Ovary (tissue), 9 donors: ENCODE data around the gene CYB5R4. TPM values are rescaled to one million over a fixed set of nuclear protein-coding genes. Genes with fewer than 3 reads are reported as not detected.

Experiments
- DNase-seq, 5 donors: peaks; one replicate each; pipeline ENCODE4 v3.0.0-alpha.2; 2019 to 2020
- H3K27ac ChIP-seq, 2 donors: fragments of 200-600 bp; one replicate each; pipeline versions ENCODE4 v1.5.1 to v1.8.0; 2019 to 2022
- H3K27me3 ChIP-seq: fragments of 200-600 bp; one replicate; pipeline ENCODE4 v1.8.0; 2022
- H3K36me3 ChIP-seq: fragments of 200-600 bp; sonication (generic); one replicate; pipeline ENCODE4 v1.5.1; 2019
- H3K4me1 ChIP-seq: one replicate; pipeline ENCODE4 v1.8.1; 2013; ENCODE audit warnings: mild to moderate bottlenecking, moderate library complexity; ENCODE audit not compliant: insufficient read depth
- H3K4me3 ChIP-seq: fragments of 200-600 bp; sonication (generic); one replicate; pipeline ENCODE4 v1.5.1; 2017
- H3K9me3 ChIP-seq, 2 donors: fragments of 200-600 bp in 1 of 2; sonication (generic) in 1 of 2; one replicate each; pipeline versions ENCODE4 v1.5.1 to v1.8.1; 2013 to 2019; ENCODE audit warnings: mild to moderate bottlenecking in 1 of 2, moderate library complexity in 1 of 2
- CTCF ChIP-seq, 3 donors: fragments of 450-650 bp in 2 of 3; fragments of 200-600 bp in 1 of 3; IDR thresholded peaks; one replicate each; pipeline versions ENCODE4 v1.5.1 to v1.8.0; 2016 to 2022; ENCODE audit warnings: antibody characterized with exemption in 3 of 3, mild to moderate bottlenecking in 1 of 3
- EP300 ChIP-seq: sonication (generic); formaldehyde crosslinking; IDR thresholded peaks from one replicate; pipeline ENCODE4 v1.6.1; 2017; ENCODE audit warnings: antibody characterized with exemption
- POLR2A ChIP-seq: fragments of 450-650 bp; IDR thresholded peaks from one replicate; pipeline ENCODE4 v1.6.1; 2017; ENCODE audit warnings: antibody characterized with exemption, mild to moderate bottlenecking, moderate library complexity
- WGBS, 3 donors: extraction: QIAGEN DNeasy Blood & Tissue Kit in 1 of 3; methylation state at CpG; one replicate each; pipeline versions ENCODE4 v1.1.5 to v1.1.7; 2013 to 2017; 5-methylcytosine and 5-hydroxymethylcytosine counted together
- intact Hi-C, 4 donors: fragments of 100-400 bp; cut with DNase I; formaldehyde crosslinking; loops; one replicate each; pipeline versions ENCODE4 v1.11.0 to v1.15.1; 2022 to 2023
- polyA plus RNA-seq, 2 donors: library from polyadenylated mRNA; stranded (reverse); fragments of 200-250 nt in 1 of 2; fragments of 350-450 nt in 1 of 2; fragmentation: Illumina TruSeq in 1 of 2; extraction: RNeasy Lipid Tissue Mini Kit (QIAGEN cat#74804) in 1 of 2; gene quantifications; one replicate each; pipeline ENCODE4 v1.2.3, GENCODE V29; 2013 to 2014
- total RNA-seq, 7 donors: library from RNA; depleted of rRNA in 2 of 7; stranded (reverse); fragments of >200 nt in 2 of 7; fragmentation: NEBNext Ultra II Directional in 3 of 7; extraction: Animal tissue kit (Norgen Biotek cat#: 25700) in 3 of 7; gene quantifications; one replicate each; pipeline versions ENCODE4 v1.1.0 to v1.2.4, GENCODE V29; 2016 to 2023
- donor health status: DM: no; HTN: no; CAD: no; lungs with moderate emphysema.
- donor health status: DM: no; HTN: no; CAD: no.
- donor health status: Bipolar disorder and iron deficiency.
- donor health status: DM: yes; HTN: yes; CAD: no.
- donor health status: DM: no; HTN: no; CAD: no.
- donor health status: DM: yes; HTN: yes; CAD: no.

CYB5R4 gene
- total and polyA plus RNA-seq, 9 donors, result 2.0 to 12.2 (median 8.9) TPM

- Histone ChIP-seq H3K4me3 (no peak overlapping the region), H3K36me3 (no peaks in the 10 kb centered on the region), H3K9me3 (no peaks in the 10 kb centered on the region), H3K4me1 (no peaks in the 10 kb centered on the region), H3K27me3 (no peaks in the 10 kb centered on the region), H3K27ac (no peak overlapping the region)
- no peak for DNase-seq
- TF ChIP-seq EP300, result no peak
- no peak for TF ChIP-seq CTCF (IDR thresholded peaks at IDR 0.05)
- TF ChIP-seq POLR2A, result no peak
- WGBS, 3 donors, result 24 to 30% (median 28%) methylated on average over 4 of the region's 4 CpGs
- intact Hi-C loops, result no loop called here
Observed at GRCh38 chr6:84003654-84004053, 144.2 kb downstream of the CYB5R4 start.

- Histone ChIP-seq H3K27me3 (no peaks in the 10 kb centered on the region), H3K9me3 (no peaks in the 10 kb centered on the region), H3K4me3 (no peak overlapping the region), H3K36me3 (no peaks in the 10 kb centered on the region), H3K27ac (no peak overlapping the region), H3K4me1 (no peaks in the 10 kb centered on the region)
- intact Hi-C loops, result no loop called here
- 76 to 83% (median 79%) methylated on average over 5 of the region's 5 CpGs for WGBS, 3 donors
- TF ChIP-seq CTCF (IDR thresholded peaks at IDR 0.05) (no peak), POLR2A (no peak), EP300 (no peak)
- no peak for DNase-seq
Observed at GRCh38 chr6:84007871-84008270, 148.4 kb downstream of the CYB5R4 start.

- intact Hi-C loops, result no loop called here
- no peaks in the 10 kb centered on the region for H3K36me3 ChIP-seq
- 58 to 81% (median 64%) methylated on average over 2 of the region's 2 CpGs for WGBS, 3 donors
- no peak overlapping the region for H3K27ac ChIP-seq
- no peaks in the 10 kb centered on the region for H3K4me1 ChIP-seq
- no peaks in the 10 kb centered on the region for H3K27me3 ChIP-seq
- TF ChIP-seq POLR2A (no peak), EP300 (no peak), CTCF (IDR thresholded peaks at IDR 0.05) (no peak)
- H3K9me3 ChIP-seq, result no peaks in the 10 kb centered on the region
- H3K4me3 ChIP-seq, result no peak overlapping the region
- no peak for DNase-seq
Observed at GRCh38 chr6:84013354-84013753, 153.9 kb downstream of the CYB5R4 start.

GRCh38 chr6:84013931-84014330 lies 154.4 kb downstream of the CYB5R4 start:
- 14 to 32% (median 20%) methylated on average over 3 of the region's 3 CpGs for WGBS, 3 donors
- H3K27ac ChIP-seq, result no peak overlapping the region
- no peaks in the 10 kb centered on the region for H3K9me3 ChIP-seq
- H3K27me3 ChIP-seq, result no peaks in the 10 kb centered on the region
- H3K4me1 ChIP-seq, result no peaks in the 10 kb centered on the region
- TF ChIP-seq CTCF (IDR thresholded peaks at IDR 0.05) (no peak), POLR2A (no peak), EP300 (no peak)
- H3K36me3 ChIP-seq, result no peaks in the 10 kb centered on the region
- H3K4me3 ChIP-seq, result no peak overlapping the region
- no peak for DNase-seq
- intact Hi-C loops, result no loop called here

- no peak for TF ChIP-seq CTCF (IDR thresholded peaks at IDR 0.05)
- TF ChIP-seq EP300, result no peak
- no peak for TF ChIP-seq POLR2A
- Histone ChIP-seq H3K4me3 (no peak overlapping the region), H3K27ac (no peak overlapping the region), H3K27me3 (no peaks in the 10 kb centered on the region), H3K4me1 (no peaks in the 10 kb centered on the region), H3K9me3 (no peaks in the 10 kb centered on the region), H3K36me3 (no peaks in the 10 kb centered on the region)
- 61 to 88% (median 83%) methylated on average over 1 of the region's 1 CpG for WGBS, 3 donors
- DNase-seq, result no peak
- intact Hi-C loops, result no loop called here
Observed at GRCh38 chr6:84016029-84016428, 156.5 kb downstream of the CYB5R4 start.
